ENCODE data around the gene PEX14.

- TF ChIP-seq CTCF (IDR thresholded peaks at IDR 0.05 in 2 of 3, conservative IDR thresholded peaks at IDR 0.05 in 1 of 3; ENCODE audit: borderline replicate concordance in 1 of 3, insufficient read depth in 1 of 3, low read depth in 2 of 3, low read length in 2 of 3): no peak
- TF ChIP-seq EZH2 (IDR thresholded peaks at IDR 0.05): no peak
- no peak for TF ChIP-seq JUND (IDR thresholded peaks at IDR 0.05)
- TF ChIP-seq EZH2phosphoT487 (IDR thresholded peaks at IDR 0.05; ENCODE audit: borderline replicate concordance): no peak
- TF ChIP-seq POLR2A (IDR thresholded peaks at IDR 0.05; ENCODE audit: borderline replicate concordance, extremely low read depth, insufficient read depth, insufficient read length): no peak
- no peak for TF ChIP-seq REST (IDR thresholded peaks at IDR 0.05; ENCODE audit: low read depth)
These were observed 162.7 kb downstream of the PEX14 start for GRCh38 chr1:10637400-10637799.
